A673 (cell line): ENCODE data around the gene RAB1B. TPM values are rescaled to one million over a fixed set of nuclear protein-coding genes. Genes with fewer than 3 reads are reported as not detected.

Source experiments
- BruUV-seq: library from RNA; stranded (reverse); fragments of 400-500 nt; replicated peaks from 2 replicates; lab custom pipeline; 2021; lab: Mats Ljungman, UMichigan
- CTCF ChIA-PET: fragments of 300-600 bp; sonication (Branson Sonifier 250); formaldehyde crosslinking; loops from one replicate; lab custom pipeline; 2022; ENCODE audit warnings: antibody characterized with exemption; lab: Charles Lee
- POLR2A ChIA-PET: fragments of 300-600 bp; sonication (Branson Sonifier 250); formaldehyde crosslinking; loops from one replicate; lab custom pipeline; 2022; ENCODE audit warnings: antibody characterized with exemption; ENCODE audit not compliant: low non-redundant PET; lab: Charles Lee
- DNase-seq: peaks from one replicate; pipeline ENCODE4 v3.0.0-alpha.2; 2015; ENCODE audit warnings: low spot score
- H3K27ac ChIP-seq: fragments of 200-600 bp; sonication (generic); 2 replicates; pipeline ENCODE4 v1.5.1; 2016; ENCODE audit warnings: mixed run types, low read depth, mild to moderate bottlenecking, mixed read lengths, antibody characterized with exemption, low read length; ENCODE audit not compliant: poor library complexity, severe bottlenecking
- H3K27me3 ChIP-seq: fragments of 200-600 bp; sonication (generic); replicated peaks from 2 replicates; pipeline ENCODE4 v1.6.1; 2017; ENCODE audit warnings: mixed run types, low read depth, mild to moderate bottlenecking, mixed read lengths, antibody characterized with exemption, low read length; ENCODE audit not compliant: insufficient read depth, poor library complexity
- H3K36me3 ChIP-seq: fragments of 200-600 bp; sonication (generic); 2 replicates; pipeline ENCODE4 v1.6.1; 2016; ENCODE audit warnings: mixed run types, mild to moderate bottlenecking, mixed read lengths, antibody characterized with exemption, low read length; ENCODE audit not compliant: insufficient read depth, poor library complexity, severe bottlenecking
- H3K4me1 ChIP-seq: fragments of 200-600 bp; sonication (generic); 2 replicates; pipeline ENCODE4 v1.6.1; 2017; ENCODE audit warnings: mixed run types, mild to moderate bottlenecking, mixed read lengths, antibody characterized with exemption, low read length; ENCODE audit not compliant: insufficient read depth, poor library complexity, severe bottlenecking
- H3K4me3 ChIP-seq: fragments of 200-600 bp; sonication (generic); 2 replicates; pipeline ENCODE4 v1.5.1; 2016; ENCODE audit warnings: low read depth, mixed run types, mild to moderate bottlenecking, mixed read lengths, low read length; ENCODE audit not compliant: poor library complexity, severe bottlenecking
- H3K9me3 ChIP-seq: fragments of 200-600 bp; sonication (generic); 2 replicates; pipeline ENCODE4 v1.6.1; 2016; ENCODE audit warnings: mixed run types, low read depth, mild to moderate bottlenecking, mixed read lengths, antibody characterized with exemption, low read length; ENCODE audit not compliant: poor library complexity, severe bottlenecking
- CTCF ChIP-seq: fragments of 300-800, 200-600 bp; sonication (generic); conservative IDR thresholded peaks from 2 replicates; pipeline ENCODE4 v1.5.1; 2017; ENCODE audit warnings: low read depth, mild to moderate bottlenecking, antibody characterized with exemption, low read length, moderate library complexity, mixed read lengths
- EZH2 ChIP-seq: fragments of 200-600 bp; sonication (generic); IDR thresholded peaks from 2 replicates; pipeline ENCODE4 v1.6.1; 2017; ENCODE audit warnings: borderline replicate concordance, low read depth, mild to moderate bottlenecking, mixed read lengths, antibody characterized with exemption, low read length; ENCODE audit not compliant: poor library complexity, severe bottlenecking
- intact Hi-C: fragments of 100-400 bp; cut with micrococcal nuclease; formaldehyde crosslinking; loops from one replicate; pipeline ENCODE4 v1.10.0; 2022; ENCODE audit not compliant: unreplicated experiment
- total RNA-seq: library from RNA; stranded (reverse); gene quantifications from 2 replicates; pipeline ENCODE4 v1.2.3, GENCODE V29; 2021

The RAB1B gene
- total RNA-seq, 1 experiment from 2014 or later: 186 TPM

GRCh38 chr11:66239511-66239910, 28.9 kb upstream of the RAB1B start:
- H3K4me1 ChIP-seq: no peaks in the 10 kb centered on the region
- H3K9me3 ChIP-seq: no peaks in the 10 kb centered on the region
- no peak overlapping the region for H3K27ac ChIP-seq
- H3K27me3 ChIP-seq: no peaks in the 10 kb centered on the region
- H3K36me3 ChIP-seq: peaks cover 5% of the 10 kb centered on the region
- ChIA-PET POLR2A (no interaction called here), CTCF (no interaction called here)
- TF ChIP-seq EZH2: no peak
- TF ChIP-seq CTCF: no peak
- intact Hi-C loops: no loop called here
- no peak for DNase-seq
- H3K4me3 ChIP-seq: no peak overlapping the region
- BruUV-seq: no TSS peak

- intact Hi-C loops: no loop called here
- peaks cover 5% of the 10 kb centered on the region for H3K36me3 ChIP-seq
- BruUV-seq: no TSS peak
- no peak overlapping the region for H3K4me3 ChIP-seq
- no peaks in the 10 kb centered on the region for H3K4me1 ChIP-seq
- no peak for DNase-seq
- TF ChIP-seq EZH2 (no peak), CTCF (no peak)
- CTCF ChIA-PET: interaction anchor here (1.1 kb wide), 1 partner anchor 18 kb away, joined by 3 read pairs; no protein-coding TSS in a partner anchor
- no peak overlapping the region for H3K27ac ChIP-seq
- POLR2A ChIA-PET: no interaction called here
- H3K9me3 ChIP-seq: no peaks in the 10 kb centered on the region
- no peaks in the 10 kb centered on the region for H3K27me3 ChIP-seq
Observed at GRCh38 chr11:66239998-66240780, 28.2 kb upstream of the RAB1B start.

GRCh38 chr11:66240781-66241136, 27.7 kb upstream of the RAB1B start:
- BruUV-seq: no TSS peak
- no peak for DNase-seq
- Histone ChIP-seq H3K9me3 (no peaks in the 10 kb centered on the region), H3K27me3 (no peaks in the 10 kb centered on the region), H3K4me1 (no peaks in the 10 kb centered on the region), H3K27ac (no peak overlapping the region), H3K36me3 (peaks cover 5% of the 10 kb centered on the region), H3K4me3 (no peak overlapping the region)
- ChIA-PET CTCF (interaction anchor here (1.1 kb wide), 1 partner anchor 18 kb away, joined by 3 read pairs; no protein-coding TSS in a partner anchor), POLR2A (no interaction called here)
- intact Hi-C loops: no loop called here
- TF ChIP-seq EZH2 (no peak), CTCF (no peak)
